ENCODE results near the gene LRRC32. TPM values are rescaled to one million over a fixed set of nuclear protein-coding genes. Genes with fewer than 3 reads are reported as not detected.

Gene LRRC32
- total RNA-seq, 4 donors from 2014 or later = 45.0 to 117 (median 73.4) TPM

DNA sequence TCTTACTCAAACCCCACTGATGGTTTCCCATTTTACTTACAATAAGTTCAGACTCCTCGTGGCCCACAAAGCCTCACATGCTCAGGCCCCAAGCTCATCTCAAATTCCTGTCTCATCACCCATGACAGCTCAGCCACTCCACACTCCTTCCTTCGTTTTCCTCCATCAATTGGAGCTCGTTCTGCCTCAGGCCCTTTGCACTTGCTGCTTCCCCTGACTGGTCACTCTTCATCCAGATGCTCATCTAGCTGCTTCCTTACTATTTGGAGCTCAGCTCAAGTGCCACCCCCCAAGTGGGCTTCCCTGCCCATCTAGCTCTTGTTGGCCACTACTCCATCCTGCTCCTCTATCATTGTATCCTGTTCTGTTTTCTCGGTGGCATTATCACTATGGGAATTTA lies 46.8 kb upstream of the LRRC32 start:
- H3K27ac ChIP-seq = no peak overlapping the region
- TF ChIP-seq POLR2A (IDR thresholded peaks at IDR 0.05) = no peak
- no peak for TF ChIP-seq EP300 (IDR thresholded peaks at IDR 0.05)
- TF ChIP-seq, protein P1, sequence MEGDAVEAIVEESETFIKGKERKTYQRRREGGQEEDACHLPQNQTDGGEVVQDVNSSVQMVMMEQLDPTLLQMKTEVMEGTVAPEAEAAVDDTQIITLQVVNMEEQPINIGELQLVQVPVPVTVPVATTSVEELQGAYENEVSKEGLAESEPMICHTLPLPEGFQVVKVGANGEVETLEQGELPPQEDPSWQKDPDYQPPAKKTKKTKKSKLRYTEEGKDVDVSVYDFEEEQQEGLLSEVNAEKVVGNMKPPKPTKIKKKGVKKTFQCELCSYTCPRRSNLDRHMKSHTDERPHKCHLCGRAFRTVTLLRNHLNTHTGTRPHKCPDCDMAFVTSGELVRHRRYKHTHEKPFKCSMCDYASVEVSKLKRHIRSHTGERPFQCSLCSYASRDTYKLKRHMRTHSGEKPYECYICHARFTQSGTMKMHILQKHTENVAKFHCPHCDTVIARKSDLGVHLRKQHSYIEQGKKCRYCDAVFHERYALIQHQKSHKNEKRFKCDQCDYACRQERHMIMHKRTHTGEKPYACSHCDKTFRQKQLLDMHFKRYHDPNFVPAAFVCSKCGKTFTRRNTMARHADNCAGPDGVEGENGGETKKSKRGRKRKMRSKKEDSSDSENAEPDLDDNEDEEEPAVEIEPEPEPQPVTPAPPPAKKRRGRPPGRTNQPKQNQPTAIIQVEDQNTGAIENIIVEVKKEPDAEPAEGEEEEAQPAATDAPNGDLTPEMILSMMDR (IDR thresholded peaks at IDR 0.05) = no peak
- no peak for DNase-seq (ENCODE audit: low spot score in 2 of 2)
- WGBS, 2 donors = 90 to 95% methylated on average over 4 of the region's 4 CpGs
- H3K27me3 ChIP-seq = no peaks in the 10 kb centered on the region
- no peaks in the 10 kb centered on the region for H3K36me3 ChIP-seq
- H3K4me3 ChIP-seq = no peak overlapping the region
- no peaks in the 10 kb centered on the region for H3K9me3 ChIP-seq
- H3K4me1 ChIP-seq = peaks cover 0 to 10% (median 4%) of the 10 kb centered on the region in 4 donors

DNA sequence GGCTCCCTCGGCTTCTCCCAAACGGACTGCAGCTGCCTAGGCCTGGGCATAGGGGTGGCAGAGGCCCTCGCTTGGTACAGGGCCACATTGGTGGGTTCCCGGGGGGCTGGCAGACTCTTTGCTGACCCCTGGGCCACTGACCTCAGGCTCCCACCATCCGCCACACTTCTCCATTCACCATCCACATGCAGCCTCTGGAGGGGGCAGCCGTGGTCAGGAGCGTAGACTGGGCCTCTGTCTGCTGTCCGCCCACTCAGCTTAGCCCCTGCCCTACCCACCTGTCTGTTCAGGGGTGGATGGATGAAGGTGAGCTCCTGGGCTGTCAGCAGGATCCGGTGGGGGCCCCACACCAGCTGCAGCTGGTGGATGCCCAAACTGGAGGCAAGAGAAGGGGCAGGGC lies 45.7 kb upstream of the LRRC32 start:
- no peaks in the 10 kb centered on the region for H3K27me3 ChIP-seq
- no peak for DNase-seq (ENCODE audit: low spot score in 2 of 2)
- WGBS, 2 donors = 84 to 90% methylated on average over 4 to 9 of the region's 9 CpGs
- no peaks in the 10 kb centered on the region for H3K36me3 ChIP-seq
- H3K4me1 ChIP-seq = no peaks in the 10 kb centered on the region
- TF ChIP-seq POLR2A (IDR thresholded peaks at IDR 0.05) = no peak
- TF ChIP-seq, protein P1 (IDR thresholded peaks at IDR 0.05) = no peak
- TF ChIP-seq EP300 (IDR thresholded peaks at IDR 0.05) = no peak
- no peak overlapping the region for H3K4me3 ChIP-seq
- H3K27ac ChIP-seq = no peak overlapping the region
- H3K9me3 ChIP-seq = no peaks in the 10 kb centered on the region

DNA sequence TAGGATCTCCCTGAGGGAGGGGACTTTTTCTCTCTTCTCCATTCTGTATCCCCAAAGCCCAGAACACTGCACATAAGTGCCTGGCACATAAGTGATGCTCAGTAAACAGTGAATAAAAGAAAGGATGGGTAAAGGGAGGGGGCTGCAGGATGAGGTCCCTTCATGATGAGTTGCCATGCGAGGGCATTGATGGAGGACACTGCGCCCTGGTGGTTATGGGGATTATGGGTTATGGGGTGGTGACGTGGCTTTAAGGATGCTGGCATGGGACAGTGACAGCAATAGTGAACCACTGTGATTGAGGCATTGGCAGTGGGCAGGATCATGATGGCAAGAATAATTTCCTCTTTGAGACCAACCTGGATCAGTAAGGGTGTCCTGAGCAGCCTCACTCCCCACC lies 43.9 kb upstream of the LRRC32 start:
- H3K9me3 ChIP-seq = no peaks in the 10 kb centered on the region
- no peaks in the 10 kb centered on the region for H3K27me3 ChIP-seq
- no peaks in the 10 kb centered on the region for H3K36me3 ChIP-seq
- WGBS, 2 donors = 72 to 85% methylated on average over 3 of the region's 3 CpGs
- no peak overlapping the region for H3K27ac ChIP-seq
- H3K4me3 ChIP-seq = no peak overlapping the region
- H3K4me1 ChIP-seq = no peaks in the 10 kb centered on the region
- no peak for DNase-seq (ENCODE audit: low spot score in 2 of 2)
- TF ChIP-seq, protein P1 (IDR thresholded peaks at IDR 0.05) = no peak
- no peak for TF ChIP-seq POLR2A (IDR thresholded peaks at IDR 0.05)
- TF ChIP-seq EP300 (IDR thresholded peaks at IDR 0.05) = no peak

DNA sequence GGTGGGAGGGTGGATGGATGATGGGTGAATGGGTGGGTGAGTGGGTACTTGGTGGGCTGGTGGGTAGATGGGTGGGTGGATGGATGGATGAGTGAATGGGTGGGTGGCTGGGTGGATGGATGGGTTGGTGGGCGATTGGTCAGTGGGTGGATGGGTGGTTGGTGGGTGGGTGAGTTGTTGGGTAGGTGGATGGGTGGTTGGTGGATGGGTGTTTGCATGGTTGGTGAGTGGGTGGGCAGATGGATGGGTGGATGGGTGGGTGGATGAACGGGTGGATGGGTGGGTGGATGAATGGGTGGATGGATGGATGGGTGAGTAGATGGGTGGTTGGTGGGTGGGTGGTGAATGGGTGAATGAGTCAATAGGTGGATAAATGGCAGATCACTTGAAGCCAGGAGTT lies 43.0 kb upstream of the LRRC32 start:
- Histone ChIP-seq H3K27me3 (no peaks in the 10 kb centered on the region), H3K27ac (no peak overlapping the region), H3K4me1 (no peaks in the 10 kb centered on the region), H3K9me3 (no peaks in the 10 kb centered on the region), H3K36me3 (no peaks in the 10 kb centered on the region), H3K4me3 (no peak overlapping the region)
- WGBS, 2 donors = 68 to 84% methylated on average over 2 of the region's 2 CpGs
- no peak for DNase-seq (ENCODE audit: low spot score in 2 of 2)
- no peak for TF ChIP-seq POLR2A (IDR thresholded peaks at IDR 0.05)
- TF ChIP-seq, protein P1 (IDR thresholded peaks at IDR 0.05) = no peak
- TF ChIP-seq EP300 (IDR thresholded peaks at IDR 0.05) = no peak

DNA sequence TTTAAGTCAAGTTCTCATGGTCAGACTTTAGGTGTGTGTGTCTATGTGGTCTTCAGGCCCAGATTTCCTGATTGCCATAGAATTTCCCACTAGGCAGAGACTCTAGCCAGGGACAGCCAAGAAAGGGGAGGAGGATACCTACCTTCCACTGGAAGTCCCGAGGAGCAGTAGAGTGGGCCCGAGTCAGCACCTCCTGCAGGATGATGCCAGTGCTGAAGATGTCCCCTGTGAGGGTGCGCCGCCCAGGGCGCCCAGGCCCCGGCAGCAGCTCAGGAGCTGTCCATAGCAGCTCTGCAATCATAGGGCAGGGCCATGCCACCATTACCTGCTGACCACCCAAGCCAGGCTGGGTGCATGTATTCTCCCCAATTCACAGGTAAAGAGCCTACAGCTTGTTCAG lies 41.6 kb upstream of the LRRC32 start:
- TF ChIP-seq, protein P1 (IDR thresholded peaks at IDR 0.05) = no peak
- no peak for TF ChIP-seq EP300 (IDR thresholded peaks at IDR 0.05)
- no peak for TF ChIP-seq POLR2A (IDR thresholded peaks at IDR 0.05)
- no peak overlapping the region for H3K27ac ChIP-seq
- H3K27me3 ChIP-seq = no peaks in the 10 kb centered on the region
- H3K36me3 ChIP-seq = no peaks in the 10 kb centered on the region
- no peak overlapping the region for H3K4me3 ChIP-seq
- no peaks in the 10 kb centered on the region for H3K9me3 ChIP-seq
- 84 to 91% methylated on average over 4 to 6 of the region's 6 CpGs for WGBS, 2 donors
- no peak for DNase-seq (ENCODE audit: low spot score in 2 of 2)
- no peaks in the 10 kb centered on the region for H3K4me1 ChIP-seq
